Thoracic aorta endothelial cell (primary cell): ENCODE data around the gene CDSN. TPM values are rescaled to one million over a fixed set of nuclear protein-coding genes. Genes with fewer than 3 reads are reported as not detected.

Source experiments
- small RNA-seq: library from RNA; depleted of rRNA; stranded (forward); fragments of <200 nt; gene quantifications from one replicate; pipeline ENCODE3, GENCODE V24; 2012
- total RNA-seq: library from RNA; depleted of rRNA; stranded (reverse); fragments of >200 nt; gene quantifications from 2 replicates; pipeline ENCODE4 v1.2.3, GENCODE V29; 2012

Gene CDSN, protein sequence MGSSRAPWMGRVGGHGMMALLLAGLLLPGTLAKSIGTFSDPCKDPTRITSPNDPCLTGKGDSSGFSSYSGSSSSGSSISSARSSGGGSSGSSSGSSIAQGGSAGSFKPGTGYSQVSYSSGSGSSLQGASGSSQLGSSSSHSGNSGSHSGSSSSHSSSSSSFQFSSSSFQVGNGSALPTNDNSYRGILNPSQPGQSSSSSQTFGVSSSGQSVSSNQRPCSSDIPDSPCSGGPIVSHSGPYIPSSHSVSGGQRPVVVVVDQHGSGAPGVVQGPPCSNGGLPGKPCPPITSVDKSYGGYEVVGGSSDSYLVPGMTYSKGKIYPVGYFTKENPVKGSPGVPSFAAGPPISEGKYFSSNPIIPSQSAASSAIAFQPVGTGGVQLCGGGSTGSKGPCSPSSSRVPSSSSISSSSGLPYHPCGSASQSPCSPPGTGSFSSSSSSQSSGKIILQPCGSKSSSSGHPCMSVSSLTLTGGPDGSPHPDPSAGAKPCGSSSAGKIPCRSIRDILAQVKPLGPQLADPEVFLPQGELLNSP
- total RNA-seq, result not detected in 2 replicates

DNA sequence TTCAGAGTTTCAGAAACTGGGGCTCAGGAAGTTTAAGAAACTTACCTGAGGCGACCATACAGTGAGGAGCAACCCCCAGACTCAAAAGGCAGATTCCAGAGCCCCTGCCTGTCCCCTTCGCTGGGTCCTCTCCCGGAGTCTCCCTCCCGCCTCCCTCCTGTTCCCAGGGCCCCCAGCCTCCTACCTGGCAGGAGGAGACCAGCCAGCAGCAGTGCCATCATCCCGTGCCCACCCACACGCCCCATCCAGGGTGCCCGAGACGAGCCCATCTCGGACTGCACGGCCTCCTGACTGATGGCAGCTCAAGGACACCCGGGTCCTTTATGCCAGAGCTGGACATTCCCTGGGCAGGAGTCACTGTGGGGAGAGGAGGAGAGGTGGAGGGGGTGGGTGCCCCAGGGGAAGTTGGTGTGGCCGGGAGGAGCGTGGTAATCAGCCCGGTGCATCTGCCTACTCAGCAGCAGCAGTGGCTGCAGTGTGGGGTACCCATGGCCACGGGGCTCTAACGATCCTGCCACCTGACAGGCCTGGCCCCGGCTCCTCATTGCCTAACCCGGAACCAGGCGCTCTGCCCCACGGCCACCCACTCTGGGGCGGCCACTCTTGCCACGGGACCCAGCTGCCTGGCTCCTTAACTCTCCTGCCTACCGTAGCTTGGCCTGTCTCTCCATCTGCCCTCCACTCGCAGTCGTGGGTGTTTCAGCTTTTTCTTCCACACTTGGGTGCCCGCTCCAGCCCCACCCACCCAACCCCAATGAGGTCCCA is at the start of gene CDSN:
TSS of gene CDSN (minus strand) at position 296 of the 765 bp plus-strand sequence. CDS start at position 269, 27 bp downstream.

DNA sequence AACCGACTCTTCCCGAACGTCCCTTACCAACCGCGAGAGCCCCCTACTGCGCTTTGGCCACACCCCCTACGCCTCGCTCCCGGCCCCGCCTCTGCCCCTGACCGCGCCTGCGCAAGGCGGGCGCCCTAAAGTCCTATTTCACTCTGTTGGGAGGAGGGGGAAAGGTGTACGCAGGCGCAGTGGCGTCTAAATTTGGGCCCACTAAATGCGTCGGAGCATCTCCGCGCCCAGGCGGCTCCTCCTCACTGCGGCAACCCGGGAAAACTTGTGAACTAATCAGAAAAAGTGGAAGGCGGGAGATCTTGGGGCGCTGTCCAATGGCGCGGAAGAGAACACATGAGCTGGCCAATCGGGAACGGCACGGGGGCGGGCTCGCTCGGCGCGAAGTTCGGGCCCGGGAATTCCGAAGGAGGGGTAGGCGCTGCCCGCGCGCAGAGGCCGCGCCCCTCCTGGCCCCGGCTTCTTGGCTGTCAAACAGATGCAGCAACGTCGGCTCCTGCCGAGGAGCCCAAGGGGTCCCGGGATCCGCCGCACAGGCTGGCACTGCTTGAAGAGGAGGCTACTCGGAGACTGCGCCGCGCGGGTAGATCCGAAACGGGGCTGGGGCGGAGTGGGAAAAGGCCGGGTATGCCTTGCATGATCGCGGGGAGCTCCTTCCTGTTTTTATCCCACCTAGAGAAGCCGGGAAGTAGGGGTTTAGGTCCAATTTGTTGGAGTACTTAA is 38.1 kb upstream of the CDSN start, which contains the start of gene TCF19:
TSS of gene TCF19 (plus strand) at position 450 of the 723 bp plus-strand sequence. CDS start 881 bp downstream, outside the sequence.

DNA sequence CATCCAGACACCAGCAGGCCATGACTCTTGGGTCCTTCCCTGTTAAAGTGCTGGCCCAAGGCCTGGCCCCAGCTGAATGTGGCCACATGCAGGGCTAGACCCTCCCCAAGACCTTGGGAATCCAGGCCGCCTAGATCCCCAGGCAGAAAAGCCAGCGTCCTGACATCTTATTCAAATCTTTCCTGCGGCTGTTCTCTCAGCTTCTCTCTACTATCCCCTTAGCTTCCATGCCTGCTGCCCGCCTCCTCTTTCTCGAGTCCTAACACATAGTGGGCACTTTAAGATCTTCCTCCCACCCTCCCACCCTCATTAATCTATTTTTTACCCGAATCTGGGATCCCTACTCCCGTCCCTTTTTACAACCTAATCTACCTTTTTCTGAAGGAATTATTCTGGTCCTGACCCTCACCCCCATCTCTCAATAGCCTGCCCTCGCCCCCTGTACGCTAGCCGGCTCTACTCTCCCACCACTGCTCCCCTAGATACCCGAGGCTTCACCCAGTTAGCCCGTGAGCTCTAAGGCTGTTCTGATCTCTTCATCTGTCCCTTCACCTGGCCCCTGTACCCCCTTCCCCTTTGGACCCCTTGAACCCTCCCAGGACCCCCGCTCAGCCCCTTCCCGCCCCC is 37.4 kb upstream of the CDSN start, which contains the start of gene CCHCR1:
TSS of gene CCHCR1 (minus strand) at position 290 of the 627 bp plus-strand sequence. CDS start at position 88, 202 bp downstream.

DNA sequence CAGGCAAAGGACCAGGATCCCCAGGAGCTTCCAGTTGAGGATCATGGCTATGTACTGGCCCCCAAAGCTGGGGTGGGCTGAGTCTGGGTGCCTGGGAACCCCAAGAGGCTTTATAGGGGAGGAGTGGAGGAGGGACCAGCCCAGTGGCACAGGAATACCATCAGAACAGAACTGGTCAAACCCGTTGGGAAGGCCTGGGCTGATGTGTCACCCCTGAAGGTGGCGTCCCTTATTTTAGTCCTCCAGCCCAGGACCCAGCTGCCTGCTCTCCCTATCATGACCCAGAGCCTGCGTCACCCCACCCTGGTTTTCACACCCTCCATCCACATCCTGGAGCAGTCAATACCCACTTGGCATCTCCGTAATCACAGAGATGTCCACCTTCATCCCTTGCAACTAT is 18.7 kb upstream of the CDSN start, which contains the start of gene PSORS1C2:
TSS of gene PSORS1C2 (minus strand) at position 85 of the 400 bp plus-strand sequence. CDS start at position 45, 40 bp downstream.

DNA sequence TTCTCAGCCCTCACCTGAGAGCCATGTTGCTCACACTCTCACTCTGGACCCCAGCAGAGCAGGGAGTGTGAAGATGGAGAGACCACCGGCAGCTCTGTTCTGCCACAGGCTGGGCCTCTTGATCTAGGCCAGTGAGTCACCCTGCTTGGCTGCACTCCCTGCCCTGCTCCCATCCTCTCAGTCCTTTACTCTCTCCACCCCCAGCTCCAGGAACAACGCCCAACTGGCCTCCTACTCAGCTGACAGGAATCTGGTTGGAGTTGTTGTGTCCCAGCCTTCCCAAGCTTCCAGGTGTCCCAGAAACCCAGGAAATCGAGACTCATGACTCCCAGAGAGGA is 5.7 kb downstream of the CDSN start, which contains the start of gene PSORS1C1:
TSS of gene PSORS1C1 (plus strand) at position 260 of the 338 bp plus-strand sequence. CDS start 14,833 bp downstream, outside the sequence.

DNA sequence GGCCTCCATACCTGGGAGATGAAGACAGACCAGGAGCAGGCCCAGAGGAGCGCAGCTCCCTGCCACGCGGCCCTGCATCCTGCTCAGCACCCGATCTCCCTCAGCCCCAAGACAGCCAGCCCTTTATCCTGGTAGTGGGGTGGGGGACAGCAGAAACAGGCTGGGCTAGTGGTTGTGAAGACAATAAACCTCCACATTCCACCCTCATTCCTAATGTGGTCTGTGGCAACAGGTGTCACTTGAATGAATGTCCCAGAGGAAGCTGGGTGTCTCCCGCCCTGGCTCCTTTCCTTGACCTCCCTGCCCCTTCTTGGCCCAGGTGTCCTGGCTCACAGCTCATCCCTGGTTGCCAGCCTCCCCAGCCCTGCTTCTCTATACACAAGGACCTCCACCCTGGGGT is 7.8 kb downstream of the CDSN start, which contains the start of gene C6orf15:
TSS of gene C6orf15 (minus strand) at position 98 of the 400 bp plus-strand sequence. CDS start at position 78, 20 bp downstream.

Small RNAs within 50 kb of the gene (small RNA-seq; reads per million reads assigned to genes)
- not detected for gene POLR2LP1
- not detected for gene RNU6-1133P

Other genes with a start within 250 kb of the CDSN start
- gene DDR1, start 235.9 kb downstream of the CDSN start, total RNA-seq, result 4.9 and 5.7 TPM in 2 replicates
- gene GTF2H4, start 212.2 kb downstream of the CDSN start, total RNA-seq, result 12.8 and 21.8 TPM in 2 replicates
- gene VARS2, start 206.2 kb downstream of the CDSN start, total RNA-seq, result 16.0 and 20.2 TPM in 2 replicates
- not detected in 2 replicates for gene SFTA2, start 188.3 kb downstream of the CDSN start, total RNA-seq
- not detected in 2 replicates for gene MUCL3, start 179.5 kb downstream of the CDSN start, total RNA-seq
- not detected in 2 replicates for gene MUC21, start 136.7 kb downstream of the CDSN start, total RNA-seq
- gene MUC22, start 110.0 kb downstream of the CDSN start, total RNA-seq, result not detected in 2 replicates
- not detected in 2 replicates for gene C6orf15, start 7.9 kb downstream of the CDSN start, total RNA-seq
- 2.0 and 4.2 TPM in 2 replicates for gene PSORS1C1, start 5.6 kb downstream of the CDSN start, total RNA-seq
- not detected in 2 replicates for gene PSORS1C2, start 18.6 kb upstream of the CDSN start, total RNA-seq
- 14.6 and 14.9 TPM in 2 replicates for gene CCHCR1, start 37.4 kb upstream of the CDSN start, total RNA-seq
- 24.2 and 30.3 TPM in 2 replicates for gene TCF19, start 38.1 kb upstream of the CDSN start, total RNA-seq
- gene POU5F1, start 50.2 kb upstream of the CDSN start, total RNA-seq, result 0.27 TPM in 1 of 2 replicates, not detected in the other
- gene HLA-C, start 151.6 kb upstream of the CDSN start, total RNA-seq, result 65.5 and 197 TPM in 2 replicates
- 86.9 and 125 TPM in 2 replicates for gene HLA-B, start 236.7 kb upstream of the CDSN start, total RNA-seq